Heart right ventricle (tissue), 16 donors: ENCODE results near the gene DNAJB9. TPM values are rescaled to one million over a fixed set of nuclear protein-coding genes. Genes with fewer than 3 reads are reported as not detected.

Source experiments
- ATAC-seq, 8 donors: fragments of 200-7000 bp; cut with Tn5 transposase; one replicate each; pipeline ENCODE4 v1.9.1; 2020; ENCODE audit warnings: mild to moderate bottlenecking in 8 of 8, moderate library complexity in 8 of 8, moderate number of reproducible peaks in 1 of 8
- DNase-seq, 2 donors: peaks; one replicate each; pipeline ENCODE4 v3.0.0-alpha.2; 2020
- H3K27ac ChIP-seq, 10 donors: fragments of 200-600 bp; sonication (generic) in 2 of 10; one replicate each; pipeline versions ENCODE4 v1.5.0 to v1.8.0; 2020 to 2022; ENCODE audit warnings: mild to moderate bottlenecking in 3 of 10
- H3K27me3 ChIP-seq, 7 donors: fragments of 200-600 bp; one replicate each; pipeline ENCODE4 v1.8.0; 2021 to 2022; ENCODE audit warnings: mild to moderate bottlenecking in 2 of 7
- H3K36me3 ChIP-seq, 9 donors: fragments of 200-600 bp; sonication (generic) in 1 of 9; one replicate each; pipeline versions ENCODE4 v1.5.0 to v1.8.0; 2020 to 2022; ENCODE audit warnings: mild to moderate bottlenecking in 2 of 9
- H3K4me1 ChIP-seq, 9 donors: fragments of 200-600 bp; sonication (generic) in 1 of 9; one replicate each; pipeline versions ENCODE4 v1.5.0 to v1.8.0; 2020 to 2022; ENCODE audit warnings: mild to moderate bottlenecking in 4 of 9
- H3K4me3 ChIP-seq, 10 donors: fragments of 200-600 bp; sonication (generic) in 2 of 10; one replicate each; pipeline versions ENCODE4 v1.5.0 to v1.8.0; 2020 to 2022; ENCODE audit warnings: mild to moderate bottlenecking in 7 of 10, moderate library complexity in 2 of 10
- H3K9me3 ChIP-seq, 11 donors: fragments of 200-600 bp in 10 of 11; sonication (generic) in 2 of 11; one replicate each; pipeline versions ENCODE4 v1.5.0 to v1.8.0; 2013 to 2022; ENCODE audit warnings: mild to moderate bottlenecking in 2 of 11, control low read depth in 1 of 11, moderate library complexity in 1 of 11
- WGBS, 2 donors: extraction: QIAGEN DNeasy Blood & Tissue Kit; methylation state at CpG; one replicate each; pipeline ENCODE4 v1.1.7; 2013; ENCODE audit warnings: inconsistent platforms in 1 of 2; 5-methylcytosine and 5-hydroxymethylcytosine counted together
- intact Hi-C, 10 donors: fragments of 100-400 bp; cut with DNase I; formaldehyde crosslinking; loops; one replicate each; pipeline versions ENCODE4 v1.11.1 to v1.14.2; 2022
- polyA plus RNA-seq, 2 donors: library from polyadenylated mRNA; stranded (reverse); fragments of 200-250 nt; gene quantifications; one replicate each; pipeline ENCODE4 v1.2.3, GENCODE V29; 2013
- total RNA-seq, 10 donors: library from RNA; stranded (reverse); fragmentation: NEBNext Ultra II Directional in 3 of 10; extraction: Animal tissue kit (Norgen Biotek cat#: 25700) in 3 of 10; gene quantifications; one replicate each; pipeline versions ENCODE4 v1.2.1 to v1.2.4, GENCODE V29; 2021 to 2023
- TF ChIP-seq, protein P1 (sequence below), 9 donors: fragments of 200-600 bp; sonication (generic) in 2 of 9; IDR thresholded peaks; one replicate each; pipeline versions ENCODE4 v1.5.0 to v1.8.0; 2021 to 2022; ENCODE audit warnings: antibody characterized with exemption in 9 of 9, mild to moderate bottlenecking in 5 of 9, moderate library complexity in 1 of 9
- donor health status: Arrhythmogenic right ventricular cardiomyopathy.
- donor health status: ischemic (EF 13 %, LVEDD 7.1; RV severe dilation, severe dysfunction).
- donor health status: healthy with polysubstance abuse.
- donor health status: DM: no; HTN: yes; CAD: no.
- donor health status: DM: no; HTN: no; CAD: no.
- donor health status: ischemic (EF 25% LVEDD 6.9; RV normal size, moderate dysfunction).
- donor health status: ischemic (EF 25% LVEDD 5.7; RV mildly dilated, moderate dysfunction).
- donor health status: healthy.
- donor health status: DM: yes; HTN: yes; CAD: no.
- donor health status: Ischemic cardiomyopathy.
- donor health status: ischemic (EF 35%, LVEDD 5.7; RV mildly dilated, moderate dysfunction).
- donor health status: nonischemic (EF 11% LVEDD 7.7; RV severe dilation, severe dysfunction).
- donor health status: DM: yes; HTN: yes; CAD: no.
- donor health status: PGD.
- donor health status: ischemic (EF 29% LVEDD 5.4; RV normal size, mild dysfunction).
- donor health status: nonischemic (EF 23%, LVEDD 6.1; RV moderate dilation, normal function).

DNAJB9 gene
- total and polyA plus RNA-seq, 12 donors = 10.1 to 59.1 (median 45.4) TPM

DNA sequence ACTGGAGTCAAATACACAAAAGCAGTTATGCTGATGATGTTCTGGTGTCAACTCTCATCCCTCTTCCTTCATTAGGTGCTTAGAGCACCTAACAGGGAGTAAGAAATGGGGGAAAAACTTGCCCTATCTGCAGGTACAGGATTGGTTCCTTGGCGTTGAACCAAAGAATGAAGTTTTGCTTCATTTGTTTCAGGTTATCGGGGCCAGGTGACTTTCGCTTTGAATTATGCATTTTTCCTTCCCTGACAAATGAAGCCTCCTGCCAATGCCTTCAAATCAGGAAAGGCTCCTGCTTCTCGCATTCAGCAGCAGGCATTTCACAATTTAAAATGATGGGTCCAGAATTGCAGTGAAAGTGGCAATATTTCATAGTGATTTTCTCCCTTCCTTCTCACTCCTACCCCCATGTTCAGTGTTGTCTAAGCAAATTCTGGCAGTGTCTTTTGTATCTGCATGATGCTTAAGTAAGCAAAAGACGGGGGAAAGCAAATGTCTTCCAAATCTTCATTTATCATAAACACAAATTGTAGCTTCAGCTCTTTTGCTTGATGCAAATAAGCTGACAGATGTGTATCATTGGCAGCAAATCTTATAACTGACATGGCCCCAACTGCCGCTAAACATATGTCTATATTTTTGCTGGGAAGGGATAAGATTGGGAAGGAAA, 29.4 kb downstream of the DNAJB9 start:
- ATAC-seq (no peak), DNase-seq (no peak)
- H3K36me3 ChIP-seq = no peaks in the 10 kb centered on the region
- no peak overlapping the region for H3K4me3 ChIP-seq
- TF ChIP-seq, protein P1, sequence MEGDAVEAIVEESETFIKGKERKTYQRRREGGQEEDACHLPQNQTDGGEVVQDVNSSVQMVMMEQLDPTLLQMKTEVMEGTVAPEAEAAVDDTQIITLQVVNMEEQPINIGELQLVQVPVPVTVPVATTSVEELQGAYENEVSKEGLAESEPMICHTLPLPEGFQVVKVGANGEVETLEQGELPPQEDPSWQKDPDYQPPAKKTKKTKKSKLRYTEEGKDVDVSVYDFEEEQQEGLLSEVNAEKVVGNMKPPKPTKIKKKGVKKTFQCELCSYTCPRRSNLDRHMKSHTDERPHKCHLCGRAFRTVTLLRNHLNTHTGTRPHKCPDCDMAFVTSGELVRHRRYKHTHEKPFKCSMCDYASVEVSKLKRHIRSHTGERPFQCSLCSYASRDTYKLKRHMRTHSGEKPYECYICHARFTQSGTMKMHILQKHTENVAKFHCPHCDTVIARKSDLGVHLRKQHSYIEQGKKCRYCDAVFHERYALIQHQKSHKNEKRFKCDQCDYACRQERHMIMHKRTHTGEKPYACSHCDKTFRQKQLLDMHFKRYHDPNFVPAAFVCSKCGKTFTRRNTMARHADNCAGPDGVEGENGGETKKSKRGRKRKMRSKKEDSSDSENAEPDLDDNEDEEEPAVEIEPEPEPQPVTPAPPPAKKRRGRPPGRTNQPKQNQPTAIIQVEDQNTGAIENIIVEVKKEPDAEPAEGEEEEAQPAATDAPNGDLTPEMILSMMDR (IDR thresholded peaks at IDR 0.05) = no peak
- H3K27ac ChIP-seq = no peak overlapping the region
- 87 to 92% methylated on average over 6 of the region's 6 CpGs for WGBS, 2 donors
- H3K4me1 ChIP-seq = no peaks in the 10 kb centered on the region
- H3K27me3 ChIP-seq = peaks cover 0 to 14% (median 4%) of the 10 kb centered on the region in 7 donors
- H3K9me3 ChIP-seq = no peaks in the 10 kb centered on the region
- intact Hi-C loops = no loop called here

DNA sequence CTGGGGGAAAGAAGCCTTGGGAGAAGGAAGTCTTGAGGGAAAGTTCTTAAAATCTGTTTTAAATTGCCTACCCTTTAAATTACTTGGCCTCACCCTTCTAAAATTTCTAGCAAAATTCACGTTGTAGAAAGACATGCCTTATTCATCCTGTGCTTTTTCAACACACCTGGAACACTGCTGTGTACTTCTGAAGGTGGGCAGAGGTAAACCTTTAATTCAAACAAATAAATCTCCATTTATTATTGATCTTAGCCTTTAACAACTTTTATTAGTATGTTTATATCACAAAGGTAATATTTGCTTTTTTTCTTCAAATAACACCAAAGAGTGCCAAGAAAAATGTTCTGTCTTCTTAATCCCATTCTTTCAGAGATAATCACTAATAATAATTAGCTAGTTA, 30.7 kb downstream of the DNAJB9 start:
- Histone ChIP-seq H3K4me3 (no peak overlapping the region), H3K27me3 (peaks cover 0 to 14% (median 4%) of the 10 kb centered on the region in 7 donors), H3K27ac (no peak overlapping the region), H3K9me3 (no peaks in the 10 kb centered on the region), H3K36me3 (no peaks in the 10 kb centered on the region), H3K4me1 (no peaks in the 10 kb centered on the region)
- ATAC-seq = no peak
- 65 to 81% methylated on average over 1 of the region's 1 CpG for WGBS, 2 donors
- no peak for DNase-seq
- TF ChIP-seq, protein P1 (IDR thresholded peaks at IDR 0.05) = no peak
- intact Hi-C loops = no loop called here

DNA sequence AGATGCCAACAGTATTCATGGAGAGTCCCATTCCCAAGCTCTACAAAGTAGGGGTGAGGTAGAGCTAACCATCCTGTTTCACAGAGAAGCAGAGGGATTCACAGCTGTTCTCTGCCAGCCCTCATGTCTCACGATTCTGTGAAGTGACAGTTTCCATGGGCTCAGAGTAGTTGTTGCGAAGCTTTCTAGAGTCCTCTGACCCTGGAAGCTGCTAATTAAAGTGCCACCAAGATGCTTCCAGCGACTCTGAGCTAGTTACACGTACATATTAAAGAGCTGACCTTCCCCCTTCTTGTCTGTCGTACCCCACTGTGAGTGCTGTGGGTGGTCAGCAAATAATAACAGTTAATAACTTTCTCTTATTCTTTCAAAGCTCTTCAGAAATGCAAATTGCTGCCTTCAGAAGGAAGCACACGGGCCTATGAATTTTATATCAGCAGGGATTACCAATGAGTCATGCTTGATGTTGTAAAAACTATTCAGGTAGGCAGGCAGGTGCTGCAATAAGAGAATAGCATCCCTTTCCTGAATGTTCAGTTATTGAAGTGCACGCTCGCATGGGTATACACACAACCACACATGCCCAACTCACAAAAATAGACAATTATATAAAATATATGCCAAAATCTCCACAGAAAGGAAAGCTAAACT, 34.1 kb downstream of the DNAJB9 start:
- DNase-seq = no peak
- no peaks in the 10 kb centered on the region for H3K9me3 ChIP-seq
- no peak overlapping the region for H3K27ac ChIP-seq
- 68 to 73% methylated on average over 8 of the region's 8 CpGs for WGBS, 2 donors
- H3K4me1 ChIP-seq = no peaks in the 10 kb centered on the region
- H3K27me3 ChIP-seq = peaks cover 0 to 13% (median 4%) of the 10 kb centered on the region in 7 donors
- TF ChIP-seq, protein P1 (IDR thresholded peaks at IDR 0.05) = no peak
- no peak overlapping the region for H3K4me3 ChIP-seq
- intact Hi-C loops = no loop called here
- H3K36me3 ChIP-seq = no peaks in the 10 kb centered on the region
- ATAC-seq = no peak

DNA sequence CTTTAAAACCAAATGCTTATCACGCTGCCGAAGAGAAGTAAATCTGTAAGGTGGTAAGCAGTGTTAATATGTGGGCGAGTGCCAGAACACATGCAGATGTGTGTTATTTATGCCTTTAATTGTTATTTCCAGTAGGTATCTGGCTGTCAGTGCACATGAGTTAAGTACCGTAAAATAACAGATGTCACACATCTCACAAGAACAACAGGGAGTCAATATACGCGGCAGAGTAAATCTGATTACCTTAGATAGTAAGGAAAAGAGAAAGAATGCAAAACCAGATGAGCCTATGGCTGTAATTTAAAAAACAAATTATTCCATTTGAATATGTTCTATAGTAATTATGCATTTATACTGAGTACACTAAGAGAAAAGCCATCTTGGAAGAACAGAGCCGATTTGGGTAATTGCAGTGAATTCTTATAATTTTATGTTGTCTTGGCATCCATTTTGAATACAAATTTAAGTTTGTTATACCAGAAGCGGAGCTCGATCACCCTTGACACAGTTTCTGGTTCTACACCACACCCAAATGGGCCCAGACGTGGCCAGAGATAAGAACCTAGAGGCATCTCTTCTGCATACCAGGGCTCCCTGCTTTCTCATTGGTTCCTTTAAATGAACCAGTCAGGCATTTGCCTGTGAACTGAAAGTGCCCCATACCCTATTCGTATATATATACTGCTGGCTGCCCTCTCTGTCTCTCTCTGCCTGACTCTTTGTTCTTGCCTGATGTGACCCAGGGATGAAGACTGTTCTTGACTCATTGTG, 34.8 kb downstream of the DNAJB9 start:
- 77 to 80% methylated on average over 11 of the region's 11 CpGs for WGBS, 2 donors
- Histone ChIP-seq H3K9me3 (no peaks in the 10 kb centered on the region), H3K27me3 (peaks cover 0 to 9% (median 3%) of the 10 kb centered on the region in 7 donors), H3K27ac (no peak overlapping the region), H3K4me1 (no peaks in the 10 kb centered on the region), H3K4me3 (no peak overlapping the region), H3K36me3 (no peaks in the 10 kb centered on the region)
- TF ChIP-seq, protein P1 (IDR thresholded peaks at IDR 0.05) = no peak
- DNase-seq (no peak), ATAC-seq (no peak)
- intact Hi-C loops = no loop called here
